ENCODE data around the gene VPS8. TPM values are rescaled to one million over a fixed set of nuclear protein-coding genes. Genes with fewer than 3 reads are reported as not detected.

The VPS8 gene
- total and polyA plus RNA-seq, 2 experiments from 2014 or later, result 41.2 to 47.1 TPM

GRCh38 chr3:184845819-184846218 lies 33.9 kb downstream of the VPS8 start:
- no peak for TF ChIP-seq CTCF (IDR thresholded peaks at IDR 0.05; ENCODE audit: low read depth, low read length)
- no peak overlapping the region for H3K4me3 ChIP-seq
- no peak overlapping the region for H3K27ac ChIP-seq
- no peaks in the 10 kb centered on the region for H3K27me3 ChIP-seq
- no peaks in the 10 kb centered on the region for H3K36me3 ChIP-seq
- no peaks in the 10 kb centered on the region for H3K9me3 ChIP-seq (ENCODE audit: low read depth)
- no peak for DNase-seq (ENCODE audit: low read depth in 1 of 2, low spot score in 1 of 2)
- H3K4me1 ChIP-seq (ENCODE audit: low read depth), result no peaks in the 10 kb centered on the region

GRCh38 chr3:184846496-184846895 lies 34.5 kb downstream of the VPS8 start:
- Histone ChIP-seq H3K4me3 (no peak overlapping the region), H3K27ac (no peak overlapping the region), H3K27me3 (no peaks in the 10 kb centered on the region), H3K9me3 (ENCODE audit: low read depth) (no peaks in the 10 kb centered on the region), H3K4me1 (ENCODE audit: low read depth) (no peaks in the 10 kb centered on the region), H3K36me3 (peaks cover 6% of the 10 kb centered on the region)
- DNase-seq (ENCODE audit: low read depth in 1 of 2, low spot score in 1 of 2), result no peak
- no peak for TF ChIP-seq CTCF (IDR thresholded peaks at IDR 0.05; ENCODE audit: low read depth, low read length)

GRCh38 chr3:184848934-184849333 lies 37.0 kb downstream of the VPS8 start:
- Histone ChIP-seq H3K4me1 (ENCODE audit: low read depth) (no peaks in the 10 kb centered on the region), H3K27ac (no peak overlapping the region), H3K9me3 (ENCODE audit: low read depth) (no peaks in the 10 kb centered on the region), H3K27me3 (no peaks in the 10 kb centered on the region), H3K4me3 (no peak overlapping the region), H3K36me3 (peaks cover 26% of the 10 kb centered on the region)
- TF ChIP-seq CTCF (IDR thresholded peaks at IDR 0.05; ENCODE audit: low read depth, low read length), result no peak
- DNase-seq (ENCODE audit: low read depth in 1 of 2, low spot score in 1 of 2), result no peak

- Histone ChIP-seq H3K36me3 (peaks cover 32% of the 10 kb centered on the region), H3K9me3 (ENCODE audit: low read depth) (no peaks in the 10 kb centered on the region), H3K27me3 (no peaks in the 10 kb centered on the region), H3K4me1 (ENCODE audit: low read depth) (no peaks in the 10 kb centered on the region), H3K4me3 (no peak overlapping the region), H3K27ac (no peak overlapping the region)
- DNase-seq (ENCODE audit: low read depth in 1 of 2, low spot score in 1 of 2), result no peak
- no peak for TF ChIP-seq CTCF (IDR thresholded peaks at IDR 0.05; ENCODE audit: low read depth, low read length)
These were observed 38.2 kb downstream of the VPS8 start for GRCh38 chr3:184850201-184850600.

GRCh38 chr3:184857099-184857498 lies 45.1 kb downstream of the VPS8 start:
- peaks cover 49% of the 10 kb centered on the region for H3K36me3 ChIP-seq
- no peaks in the 10 kb centered on the region for H3K4me1 ChIP-seq (ENCODE audit: low read depth)
- no peak for DNase-seq (ENCODE audit: low read depth in 1 of 2, low spot score in 1 of 2)
- no peak for TF ChIP-seq CTCF (IDR thresholded peaks at IDR 0.05; ENCODE audit: low read depth, low read length)
- H3K27me3 ChIP-seq, result no peaks in the 10 kb centered on the region
- no peaks in the 10 kb centered on the region for H3K9me3 ChIP-seq (ENCODE audit: low read depth)
- no peak overlapping the region for H3K27ac ChIP-seq
- no peak overlapping the region for H3K4me3 ChIP-seq

GRCh38 chr3:184864000-184864399 lies 52.0 kb downstream of the VPS8 start:
- TF ChIP-seq CTCF (IDR thresholded peaks at IDR 0.05; ENCODE audit: low read depth, low read length), result no peak
- H3K27ac ChIP-seq, result no peak overlapping the region
- no peaks in the 10 kb centered on the region for H3K9me3 ChIP-seq (ENCODE audit: low read depth)
- H3K4me1 ChIP-seq (ENCODE audit: low read depth), result no peaks in the 10 kb centered on the region
- no peak overlapping the region for H3K4me3 ChIP-seq
- peaks cover 38% of the 10 kb centered on the region for H3K36me3 ChIP-seq
- no peak for DNase-seq (ENCODE audit: low read depth in 1 of 2, low spot score in 1 of 2)
- H3K27me3 ChIP-seq, result no peaks in the 10 kb centered on the region
